DND-41 (cell line): ENCODE results near the gene CYTIP.

Source experiments
- EZH2 ChIP-seq: IDR thresholded peaks from 3 replicates; pipeline ENCODE4 v1.6.1; 2012; ENCODE audit warnings: borderline replicate concordance, low read depth, mild to moderate bottlenecking, moderate library complexity, low read length, inconsistent platforms; ENCODE audit not compliant: severe bottlenecking
- TF ChIP-seq, protein P1 (sequence below): IDR thresholded peaks from 2 replicates; pipeline ENCODE4 v1.5.1; 2012; ENCODE audit warnings: borderline replicate concordance, low read length, moderate library complexity, mild to moderate bottlenecking; ENCODE audit not compliant: poor library complexity, severe bottlenecking; ENCODE audit errors: extremely low read depth

DNA sequence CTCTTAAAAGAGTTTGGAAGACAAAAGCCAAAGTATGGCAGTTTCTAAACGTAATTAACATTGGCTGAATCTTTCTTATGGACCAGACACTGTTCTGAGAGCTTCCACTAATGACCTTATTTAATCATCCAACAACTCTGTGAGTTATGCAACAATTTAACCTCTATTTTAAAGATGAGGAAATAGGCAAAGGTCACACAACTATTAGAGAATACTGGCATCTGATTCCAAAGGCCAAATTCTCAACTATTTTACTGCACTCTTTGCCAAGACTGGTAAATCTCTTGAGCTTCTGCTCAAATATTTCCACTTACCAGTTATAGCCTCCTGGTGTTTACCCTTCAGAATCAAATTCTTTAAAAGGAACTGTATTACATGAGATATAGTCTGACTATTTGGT is 76.2 kb downstream of the CYTIP start:
- TF ChIP-seq, protein P1, sequence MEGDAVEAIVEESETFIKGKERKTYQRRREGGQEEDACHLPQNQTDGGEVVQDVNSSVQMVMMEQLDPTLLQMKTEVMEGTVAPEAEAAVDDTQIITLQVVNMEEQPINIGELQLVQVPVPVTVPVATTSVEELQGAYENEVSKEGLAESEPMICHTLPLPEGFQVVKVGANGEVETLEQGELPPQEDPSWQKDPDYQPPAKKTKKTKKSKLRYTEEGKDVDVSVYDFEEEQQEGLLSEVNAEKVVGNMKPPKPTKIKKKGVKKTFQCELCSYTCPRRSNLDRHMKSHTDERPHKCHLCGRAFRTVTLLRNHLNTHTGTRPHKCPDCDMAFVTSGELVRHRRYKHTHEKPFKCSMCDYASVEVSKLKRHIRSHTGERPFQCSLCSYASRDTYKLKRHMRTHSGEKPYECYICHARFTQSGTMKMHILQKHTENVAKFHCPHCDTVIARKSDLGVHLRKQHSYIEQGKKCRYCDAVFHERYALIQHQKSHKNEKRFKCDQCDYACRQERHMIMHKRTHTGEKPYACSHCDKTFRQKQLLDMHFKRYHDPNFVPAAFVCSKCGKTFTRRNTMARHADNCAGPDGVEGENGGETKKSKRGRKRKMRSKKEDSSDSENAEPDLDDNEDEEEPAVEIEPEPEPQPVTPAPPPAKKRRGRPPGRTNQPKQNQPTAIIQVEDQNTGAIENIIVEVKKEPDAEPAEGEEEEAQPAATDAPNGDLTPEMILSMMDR: no peak
- no peak for TF ChIP-seq EZH2
